Lower leg skin (tissue), 3 donors: ENCODE measurements around the gene AOPEP.

ENCODE experiments used
- CTCF ChIP-seq, 3 donors: fragments of 450-650 bp; IDR thresholded peaks; one replicate each; pipeline ENCODE4 v1.5.1; 2016; ENCODE audit warnings: antibody characterized with exemption in 3 of 3, mild to moderate bottlenecking in 3 of 3, moderate library complexity in 2 of 3
- POLR2A ChIP-seq, 2 donors: fragments of 450-650 bp; IDR thresholded peaks; one replicate each; pipeline ENCODE4 v1.6.1; 2016 to 2017; ENCODE audit warnings: antibody characterized with exemption in 2 of 2, mild to moderate bottlenecking in 1 of 2, moderate library complexity in 1 of 2

- TF ChIP-seq POLR2A (IDR thresholded peaks at IDR 0.05) (no peak), CTCF (IDR thresholded peaks at IDR 0.05) (no peak)
These were observed 390.3 kb downstream of the AOPEP start for GRCh38 chr9:95116808-95117204.
